MM.1S (cell line): Measurements from ENCODE around the gene WDR72.

ENCODE experiments used
- CTCF ChIP-seq: fragments of 300-600 bp; sonication (generic); IDR thresholded peaks from 2 replicates; pipeline ENCODE4 v1.5.1; 2016; ENCODE audit warnings: antibody characterized with exemption, low read length, mixed read lengths
- EZH2 ChIP-seq: fragments of 300-600 bp; sonication (generic); optimal IDR thresholded peaks from 2 replicates; pipeline ENCODE3; 2017; ENCODE audit warnings: low read depth, mild to moderate bottlenecking, antibody characterized with exemption, low read length, mixed read lengths
- EZH2phosphoT487 ChIP-seq: fragments of 300-600 bp; sonication (generic); IDR thresholded peaks from 2 replicates; pipeline ENCODE4 v1.6.1; 2018; ENCODE audit warnings: antibody characterized with exemption, low read length

- TF ChIP-seq CTCF = no peak
- no peak for TF ChIP-seq EZH2
- TF ChIP-seq EZH2phosphoT487 = no peak
These were observed 48.0 kb upstream of the WDR72 start for GRCh38 chr15:53807501-53807900.
